Ishikawa (cell line): ENCODE data around the gene C6orf120.

Source experiments
- CEBPB ChIP-seq: IDR thresholded peaks from 2 replicates; pipeline ENCODE4 v1.6.1; 2012
- CREB1 ChIP-seq: IDR thresholded peaks from 2 replicates; pipeline ENCODE4 v1.6.1; 2012; ENCODE audit warnings: low read depth
- EGR1 ChIP-seq: IDR thresholded peaks from 2 replicates; pipeline ENCODE4 v1.6.1; 2012
- EP300 ChIP-seq: IDR thresholded peaks from 2 replicates; pipeline ENCODE4 v1.6.1; 2012; ENCODE audit warnings: borderline replicate concordance
- FOXM1 ChIP-seq: IDR thresholded peaks from 2 replicates; pipeline ENCODE4 v1.6.1; 2012; ENCODE audit warnings: low read depth, borderline replicate concordance
- MAX ChIP-seq: IDR thresholded peaks from 2 replicates; pipeline ENCODE4 v1.6.1; 2012
- NFIC ChIP-seq: IDR thresholded peaks from 2 replicates; pipeline ENCODE4 v1.6.1; 2012
- RAD21 ChIP-seq: IDR thresholded peaks from 2 replicates; pipeline ENCODE4 v1.6.1; 2012; ENCODE audit warnings: low read depth
- REST ChIP-seq: IDR thresholded peaks from 2 replicates; pipeline ENCODE4 v1.6.1; 2012; ENCODE audit warnings: low read depth, mild to moderate bottlenecking
- TAF1 ChIP-seq: IDR thresholded peaks from 2 replicates; pipeline ENCODE4 v1.6.1; 2012; ENCODE audit warnings: low read depth, mild to moderate bottlenecking
- TCF12 ChIP-seq: IDR thresholded peaks from 2 replicates; pipeline ENCODE4 v1.6.1; 2012; ENCODE audit warnings: low read depth
- TEAD4 ChIP-seq: IDR thresholded peaks from 2 replicates; pipeline ENCODE4 v1.6.1; 2012
- USF1 ChIP-seq: IDR thresholded peaks from 2 replicates; pipeline ENCODE4 v1.6.1; 2012
- YY1 ChIP-seq: IDR thresholded peaks from 2 replicates; pipeline ENCODE4 v1.6.1; 2012; ENCODE audit warnings: low read depth
- ZBTB7A ChIP-seq: IDR thresholded peaks from 2 replicates; pipeline ENCODE4 v1.6.1; 2012; ENCODE audit warnings: low read depth

C6orf120 gene

GRCh38 chr6:169666441-169666840 lies 35.5 kb upstream of the C6orf120 start:
- no peak for TF ChIP-seq MAX
- TF ChIP-seq CREB1 = no peak
- no peak for TF ChIP-seq USF1
- no peak for TF ChIP-seq TEAD4
- TF ChIP-seq EP300 = no peak
- no peak for TF ChIP-seq EGR1
- no peak for TF ChIP-seq REST
- TF ChIP-seq YY1 = no peak
- no peak for TF ChIP-seq TAF1
- TF ChIP-seq TCF12 = no peak

GRCh38 chr6:169667716-169668115 lies 34.2 kb upstream of the C6orf120 start:
- TF ChIP-seq EP300 (no peak), TEAD4 (no peak), CEBPB (no peak), YY1 (no peak), TCF12 (no peak), FOXM1 (no peak), NFIC (no peak), USF1 (no peak), REST (no peak)

GRCh38 chr6:169668203-169668847 lies 33.6 kb upstream of the C6orf120 start:
- TF ChIP-seq TAF1 (no peak), RAD21 (no peak), ZBTB7A (no peak), NFIC (no peak), MAX (no peak), REST (no peak), TCF12 (no peak)

- TF ChIP-seq TAF1 = no peak
- TF ChIP-seq EGR1 = no peak
- TF ChIP-seq EP300 = no peak
- TF ChIP-seq TCF12 = no peak
- TF ChIP-seq USF1 = no peak
Measured at GRCh38 chr6:169669147-169669546, 32.8 kb upstream of the C6orf120 start.

- TF ChIP-seq EP300 = no peak
- no peak for TF ChIP-seq TEAD4
- TF ChIP-seq USF1 = no peak
- TF ChIP-seq FOXM1 = no peak
- TF ChIP-seq EGR1 = no peak
- TF ChIP-seq CEBPB = no peak
- no peak for TF ChIP-seq NFIC
- no peak for TF ChIP-seq CREB1
- no peak for TF ChIP-seq RAD21
- TF ChIP-seq TAF1 = no peak
- TF ChIP-seq TCF12 = no peak
- TF ChIP-seq MAX = no peak
Measured at GRCh38 chr6:169669889-169670288, 32.0 kb upstream of the C6orf120 start.
